ENCODE results near the gene FGG. TPM values are rescaled to one million over a fixed set of nuclear protein-coding genes. Genes with fewer than 3 reads are reported as not detected.

FGG gene
- total RNA-seq, 1 donor from 2014 or later: not detected

GRCh38 chr4:154616731-154617130 lies 4.3 kb upstream of the FGG start:
- no peaks in the 10 kb centered on the region for H3K36me3 ChIP-seq (ENCODE audit: insufficient read depth, low read length)
- FAIRE-seq (no peak), DNase-seq (ENCODE audit: low read depth) (no peak)
- peaks cover 8% of the 10 kb centered on the region for H3K27me3 ChIP-seq (ENCODE audit: insufficient read depth, low read length)
- no peak overlapping the region for H3K27ac Mint-ChIP-seq (ENCODE audit: unreplicated experiment)
- H3K27ac ChIP-seq (ENCODE audit: low read depth, low read length): no peak overlapping the region
- no peak overlapping the region for H3K4me3 ChIP-seq (ENCODE audit: insufficient read depth, low read depth, low read length)
- H3K4me1 Mint-ChIP-seq (ENCODE audit: low read depth, unreplicated experiment): peaks cover 3% of the 10 kb centered on the region
- no peak overlapping the region for H3K4me3 Mint-ChIP-seq (ENCODE audit: unreplicated experiment)
- H3K4me2 ChIP-seq (ENCODE audit: low read length): no peak overlapping the region
- H3K9me3 ChIP-seq (ENCODE audit: insufficient read depth, low read depth, low read length): no peaks in the 10 kb centered on the region
- no peaks in the 10 kb centered on the region for H3K4me1 ChIP-seq (ENCODE audit: insufficient read depth, low read length)
- TF ChIP-seq CTCF (IDR thresholded peaks at IDR 0.05; ENCODE audit: insufficient read depth, low read depth, low read length) (no peak), EZH2 (IDR thresholded peaks at IDR 0.05; ENCODE audit: insufficient read depth, low read length) (no peak)
- H3K27me3 Mint-ChIP-seq (ENCODE audit: low read depth, unreplicated experiment): no peaks in the 10 kb centered on the region
- no peaks in the 10 kb centered on the region for H4K20me1 ChIP-seq (ENCODE audit: insufficient read depth, low read length)
- no peak overlapping the region for H2AFZ ChIP-seq (ENCODE audit: low read depth, low read length)
- H3K36me3 Mint-ChIP-seq (ENCODE audit: low read depth, unreplicated experiment): no peaks in the 10 kb centered on the region
- no peaks in the 10 kb centered on the region for H3K9me3 Mint-ChIP-seq (ENCODE audit: unreplicated experiment)
- no peak overlapping the region for H3K9ac ChIP-seq (ENCODE audit: low read length)
- H3K79me2 ChIP-seq (ENCODE audit: insufficient read depth, low read length): no peaks in the 10 kb centered on the region

GRCh38 chr4:154616287-154616686 lies 3.8 kb upstream of the FGG start:
- FAIRE-seq (no peak), DNase-seq (ENCODE audit: low read depth) (no peak)
- Mint-ChIP-seq H3K9me3 (ENCODE audit: unreplicated experiment) (no peaks in the 10 kb centered on the region), H3K4me1 (ENCODE audit: low read depth, unreplicated experiment) (peaks cover 3% of the 10 kb centered on the region), H3K36me3 (ENCODE audit: low read depth, unreplicated experiment) (no peaks in the 10 kb centered on the region), H3K27ac (ENCODE audit: unreplicated experiment) (no peak overlapping the region), H3K27me3 (ENCODE audit: low read depth, unreplicated experiment) (no peaks in the 10 kb centered on the region), H3K4me3 (ENCODE audit: unreplicated experiment) (no peak overlapping the region)
- no peaks in the 10 kb centered on the region for H3K36me3 ChIP-seq (ENCODE audit: insufficient read depth, low read length)
- no peaks in the 10 kb centered on the region for H3K79me2 ChIP-seq (ENCODE audit: insufficient read depth, low read length)
- no peak overlapping the region for H3K9ac ChIP-seq (ENCODE audit: low read length)
- no peaks in the 10 kb centered on the region for H3K9me3 ChIP-seq (ENCODE audit: insufficient read depth, low read depth, low read length)
- H3K27ac ChIP-seq (ENCODE audit: low read depth, low read length): no peak overlapping the region
- H3K4me2 ChIP-seq (ENCODE audit: low read length): no peak overlapping the region
- H3K27me3 ChIP-seq (ENCODE audit: insufficient read depth, low read length): peaks cover 8% of the 10 kb centered on the region
- H3K4me1 ChIP-seq (ENCODE audit: insufficient read depth, low read length): no peaks in the 10 kb centered on the region
- no peak for TF ChIP-seq EZH2 (IDR thresholded peaks at IDR 0.05; ENCODE audit: insufficient read depth, low read length)
- TF ChIP-seq CTCF (IDR thresholded peaks at IDR 0.05; ENCODE audit: insufficient read depth, low read depth, low read length): no peak
- H3K4me3 ChIP-seq (ENCODE audit: insufficient read depth, low read depth, low read length): no peak overlapping the region
- no peaks in the 10 kb centered on the region for H4K20me1 ChIP-seq (ENCODE audit: insufficient read depth, low read length)
- no peak overlapping the region for H2AFZ ChIP-seq (ENCODE audit: low read depth, low read length)

- Histone ChIP-seq H4K20me1 (ENCODE audit: insufficient read depth, low read length) (no peaks in the 10 kb centered on the region), H3K27me3 (ENCODE audit: insufficient read depth, low read length) (peaks cover 3% of the 10 kb centered on the region), H3K4me2 (ENCODE audit: low read length) (no peak overlapping the region), H3K4me1 (ENCODE audit: insufficient read depth, low read length) (no peaks in the 10 kb centered on the region), H3K4me3 (ENCODE audit: insufficient read depth, low read depth, low read length) (no peak overlapping the region), H3K9me3 (ENCODE audit: insufficient read depth, low read depth, low read length) (no peaks in the 10 kb centered on the region), H3K9ac (ENCODE audit: low read length) (no peak overlapping the region), H3K36me3 (ENCODE audit: insufficient read depth, low read length) (no peaks in the 10 kb centered on the region), H3K27ac (ENCODE audit: low read depth, low read length) (no peak overlapping the region), H2AFZ (ENCODE audit: low read depth, low read length) (no peak overlapping the region), H3K79me2 (ENCODE audit: insufficient read depth, low read length) (no peaks in the 10 kb centered on the region)
- no peaks in the 10 kb centered on the region for H3K9me3 Mint-ChIP-seq (ENCODE audit: unreplicated experiment)
- no peak overlapping the region for H3K27ac Mint-ChIP-seq (ENCODE audit: unreplicated experiment)
- H3K27me3 Mint-ChIP-seq (ENCODE audit: low read depth, unreplicated experiment): no peaks in the 10 kb centered on the region
- TF ChIP-seq EZH2 (IDR thresholded peaks at IDR 0.05; ENCODE audit: insufficient read depth, low read length): no peak
- H3K4me1 Mint-ChIP-seq (ENCODE audit: low read depth, unreplicated experiment): peaks cover under 1% of the 10 kb centered on the region
- H3K4me3 Mint-ChIP-seq (ENCODE audit: unreplicated experiment): no peak overlapping the region
- FAIRE-seq (no peak), DNase-seq (ENCODE audit: low read depth) (no peak)
- H3K36me3 Mint-ChIP-seq (ENCODE audit: low read depth, unreplicated experiment): no peaks in the 10 kb centered on the region
Observed at GRCh38 chr4:154615211-154615610, 2.8 kb upstream of the FGG start.
